ENCODE measurements around the gene SLC9C2.
A peak's percentile ranks its signal among the peaks of the same experiment; 100 is the strongest.

Gene SLC9C2

GRCh38 chr1:173532237-173532636 is 70.6 kb downstream of the SLC9C2 start:
- TF ChIP-seq, protein P1, sequence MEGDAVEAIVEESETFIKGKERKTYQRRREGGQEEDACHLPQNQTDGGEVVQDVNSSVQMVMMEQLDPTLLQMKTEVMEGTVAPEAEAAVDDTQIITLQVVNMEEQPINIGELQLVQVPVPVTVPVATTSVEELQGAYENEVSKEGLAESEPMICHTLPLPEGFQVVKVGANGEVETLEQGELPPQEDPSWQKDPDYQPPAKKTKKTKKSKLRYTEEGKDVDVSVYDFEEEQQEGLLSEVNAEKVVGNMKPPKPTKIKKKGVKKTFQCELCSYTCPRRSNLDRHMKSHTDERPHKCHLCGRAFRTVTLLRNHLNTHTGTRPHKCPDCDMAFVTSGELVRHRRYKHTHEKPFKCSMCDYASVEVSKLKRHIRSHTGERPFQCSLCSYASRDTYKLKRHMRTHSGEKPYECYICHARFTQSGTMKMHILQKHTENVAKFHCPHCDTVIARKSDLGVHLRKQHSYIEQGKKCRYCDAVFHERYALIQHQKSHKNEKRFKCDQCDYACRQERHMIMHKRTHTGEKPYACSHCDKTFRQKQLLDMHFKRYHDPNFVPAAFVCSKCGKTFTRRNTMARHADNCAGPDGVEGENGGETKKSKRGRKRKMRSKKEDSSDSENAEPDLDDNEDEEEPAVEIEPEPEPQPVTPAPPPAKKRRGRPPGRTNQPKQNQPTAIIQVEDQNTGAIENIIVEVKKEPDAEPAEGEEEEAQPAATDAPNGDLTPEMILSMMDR (conservative IDR thresholded peaks at IDR 0.05; ENCODE audit: low read depth, low read length) = no peak
- Histone ChIP-seq H3K4me3 (IDR thresholded peaks at IDR 0.05; ENCODE audit: insufficient read depth, low read depth, low read length) (no peak overlapping the region), H3K9ac (no peak overlapping the region), H3K4me2 (peak overlapping the region; percentile 1; the same call in 1 of the 2 replicates), H3K4me1 (ENCODE audit: low read depth, poor library complexity, severe bottlenecking) (peaks cover 8% of the 10 kb centered on the region), H3K36me3 (ENCODE audit: insufficient read depth) (no peaks in the 10 kb centered on the region), H3K27ac (no peak overlapping the region), H4K20me1 (ENCODE audit: insufficient read depth) (no peaks in the 10 kb centered on the region), H3K27me3 (ENCODE audit: insufficient read depth, low read depth) (no peaks in the 10 kb centered on the region), H2AFZ (ENCODE audit: low read depth) (no peak overlapping the region), H3K79me2 (ENCODE audit: insufficient read depth, low read depth) (no peaks in the 10 kb centered on the region)

DNA sequence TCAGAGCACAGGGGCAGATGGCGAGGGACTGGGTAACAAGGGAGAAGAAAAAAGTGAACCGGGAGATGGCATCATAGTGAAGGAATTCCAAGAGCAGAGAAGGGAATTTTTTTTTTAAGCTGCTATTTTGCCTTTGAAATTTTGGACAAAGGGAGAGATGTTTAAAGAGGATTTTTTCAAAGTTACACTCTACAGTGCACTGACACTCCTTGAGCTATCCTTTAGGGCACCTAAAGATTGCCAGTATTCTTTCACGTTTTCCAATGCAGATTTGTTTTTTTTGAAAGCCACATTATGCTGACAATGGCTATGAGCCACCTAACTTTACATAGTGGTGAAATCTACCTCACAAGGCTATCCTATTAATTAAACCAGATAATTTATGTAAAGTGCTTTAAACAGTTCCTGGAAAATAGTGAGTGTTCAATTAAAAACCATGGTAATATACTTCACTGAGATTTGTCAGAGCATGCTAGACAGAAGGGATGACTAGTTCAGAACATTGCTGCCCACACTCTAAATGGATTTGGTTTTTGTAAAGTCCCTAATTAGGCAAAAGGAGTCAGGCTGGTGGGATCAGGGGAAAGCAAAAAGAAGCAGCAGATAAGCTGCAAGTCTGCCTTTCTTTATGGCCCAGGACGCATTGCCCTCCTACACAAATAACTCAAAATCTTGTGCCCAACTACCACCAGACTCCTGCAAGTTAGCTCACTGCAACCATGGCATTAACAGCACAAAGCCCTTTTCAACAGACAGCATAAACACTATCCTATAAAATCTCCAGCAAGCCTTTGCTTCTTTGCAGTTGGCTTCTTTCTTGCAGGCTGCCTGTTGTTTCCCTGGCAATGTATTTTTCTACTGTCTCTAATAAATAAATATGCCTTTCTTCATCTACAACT is 71.8 kb downstream of the SLC9C2 start:
- no peaks in the 10 kb centered on the region for H3K79me2 ChIP-seq (ENCODE audit: insufficient read depth, low read depth)
- no peak overlapping the region for H3K9ac ChIP-seq
- H2AFZ ChIP-seq (ENCODE audit: low read depth) = no peak overlapping the region
- TF ChIP-seq, protein P1 (conservative IDR thresholded peaks at IDR 0.05; ENCODE audit: low read depth, low read length) = no peak
- H3K36me3 ChIP-seq (ENCODE audit: insufficient read depth) = no peaks in the 10 kb centered on the region
- no peaks in the 10 kb centered on the region for H4K20me1 ChIP-seq (ENCODE audit: insufficient read depth)
- H3K4me2 ChIP-seq = no peak overlapping the region
- no peaks in the 10 kb centered on the region for H3K27me3 ChIP-seq (ENCODE audit: insufficient read depth, low read depth)
- no peak overlapping the region for H3K4me3 ChIP-seq (IDR thresholded peaks at IDR 0.05; ENCODE audit: insufficient read depth, low read depth, low read length)
- peaks cover 8% of the 10 kb centered on the region for H3K4me1 ChIP-seq (ENCODE audit: low read depth, poor library complexity, severe bottlenecking)
- no peak overlapping the region for H3K27ac ChIP-seq

GRCh38 chr1:173529106-173529505 is 73.8 kb downstream of the SLC9C2 start:
- Histone ChIP-seq H4K20me1 (ENCODE audit: insufficient read depth) (no peaks in the 10 kb centered on the region), H3K4me3 (IDR thresholded peaks at IDR 0.05; ENCODE audit: insufficient read depth, low read depth, low read length) (no peak overlapping the region), H3K4me1 (ENCODE audit: low read depth, poor library complexity, severe bottlenecking) (peaks cover 8% of the 10 kb centered on the region), H3K27ac (no peak overlapping the region), H3K9ac (no peak overlapping the region), H2AFZ (ENCODE audit: low read depth) (no peak overlapping the region), H3K36me3 (ENCODE audit: insufficient read depth) (no peaks in the 10 kb centered on the region), H3K4me2 (no peak overlapping the region), H3K27me3 (ENCODE audit: insufficient read depth, low read depth) (no peaks in the 10 kb centered on the region), H3K79me2 (ENCODE audit: insufficient read depth, low read depth) (no peaks in the 10 kb centered on the region)
- TF ChIP-seq, protein P1 (conservative IDR thresholded peaks at IDR 0.05; ENCODE audit: low read depth, low read length) = no peak

GRCh38 chr1:173527151-173527826 is 75.6 kb downstream of the SLC9C2 start:
- TF ChIP-seq, protein P1 (conservative IDR thresholded peaks at IDR 0.05; ENCODE audit: low read depth, low read length) = no peak
- Histone ChIP-seq H2AFZ (ENCODE audit: low read depth) (no peak overlapping the region), H3K36me3 (ENCODE audit: insufficient read depth) (no peaks in the 10 kb centered on the region), H3K4me1 (ENCODE audit: low read depth, poor library complexity, severe bottlenecking) (peaks cover 5% of the 10 kb centered on the region), H3K4me2 (no peak overlapping the region), H3K79me2 (ENCODE audit: insufficient read depth, low read depth) (no peaks in the 10 kb centered on the region), H3K27ac (no peak overlapping the region), H4K20me1 (ENCODE audit: insufficient read depth) (no peaks in the 10 kb centered on the region), H3K4me3 (IDR thresholded peaks at IDR 0.05; ENCODE audit: insufficient read depth, low read depth, low read length) (no peak overlapping the region), H3K9ac (no peak overlapping the region), H3K27me3 (ENCODE audit: insufficient read depth, low read depth) (no peaks in the 10 kb centered on the region)

Data from KMS-11 (cell line).